Measurements from ENCODE around the gene PC.

PC gene

GRCh38 chr11:66888282-66888681 lies 69.9 kb downstream of the PC start:
- TF ChIP-seq CTCF (IDR thresholded peaks at IDR 0.05): no peak
- Histone ChIP-seq H3K4me2 (ENCODE audit: low read length) (no peak overlapping the region), H3K9me3 (ENCODE audit: control insufficient read depth, low read length) (no peaks in the 10 kb centered on the region), H3K36me3 (ENCODE audit: control insufficient read depth, insufficient read depth, low read length) (no peaks in the 10 kb centered on the region), H3K79me2 (no peaks in the 10 kb centered on the region), H2AFZ (no peak overlapping the region), H3K4me3 (ENCODE audit: low read depth, low read length) (no peak overlapping the region), H3K4me1 (peaks cover 9% of the 10 kb centered on the region), H3K27ac (no peak overlapping the region), H3K9ac (no peak overlapping the region), H3K27me3 (ENCODE audit: control insufficient read depth, insufficient read depth, low read length) (no peaks in the 10 kb centered on the region)

DNA sequence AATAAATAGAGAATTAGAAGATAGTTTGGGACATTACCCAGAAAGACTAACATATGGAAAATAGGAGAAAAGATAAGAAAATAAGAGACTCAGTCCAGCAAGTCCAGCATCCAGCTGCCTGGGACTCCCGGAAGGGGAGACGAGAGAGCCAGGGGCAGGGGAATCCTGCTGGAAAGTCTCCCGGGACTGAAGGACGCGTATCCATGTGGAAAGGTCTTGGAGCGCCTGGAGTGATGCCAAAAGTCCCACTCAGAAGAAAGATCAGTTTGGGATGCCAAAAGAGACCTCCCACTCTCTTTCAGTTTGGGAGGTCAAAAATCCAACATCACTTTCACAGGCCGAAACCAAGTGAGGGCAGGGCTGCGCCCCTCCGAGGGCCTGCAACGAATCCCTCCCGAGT lies 70.7 kb downstream of the PC start:
- peaks cover 10% of the 10 kb centered on the region for H3K4me1 ChIP-seq
- no peak overlapping the region for H2AFZ ChIP-seq
- no peaks in the 10 kb centered on the region for H3K36me3 ChIP-seq (ENCODE audit: control insufficient read depth, insufficient read depth, low read length)
- TF ChIP-seq CTCF (IDR thresholded peaks at IDR 0.05): no peak
- H3K9me3 ChIP-seq (ENCODE audit: control insufficient read depth, low read length): no peaks in the 10 kb centered on the region
- H3K27me3 ChIP-seq (ENCODE audit: control insufficient read depth, insufficient read depth, low read length): no peaks in the 10 kb centered on the region
- no peak overlapping the region for H3K27ac ChIP-seq
- H3K79me2 ChIP-seq: no peaks in the 10 kb centered on the region
- no peak overlapping the region for H3K9ac ChIP-seq
- H3K4me2 ChIP-seq (ENCODE audit: low read length): no peak overlapping the region
- H3K4me3 ChIP-seq (ENCODE audit: low read depth, low read length): no peak overlapping the region

DNA sequence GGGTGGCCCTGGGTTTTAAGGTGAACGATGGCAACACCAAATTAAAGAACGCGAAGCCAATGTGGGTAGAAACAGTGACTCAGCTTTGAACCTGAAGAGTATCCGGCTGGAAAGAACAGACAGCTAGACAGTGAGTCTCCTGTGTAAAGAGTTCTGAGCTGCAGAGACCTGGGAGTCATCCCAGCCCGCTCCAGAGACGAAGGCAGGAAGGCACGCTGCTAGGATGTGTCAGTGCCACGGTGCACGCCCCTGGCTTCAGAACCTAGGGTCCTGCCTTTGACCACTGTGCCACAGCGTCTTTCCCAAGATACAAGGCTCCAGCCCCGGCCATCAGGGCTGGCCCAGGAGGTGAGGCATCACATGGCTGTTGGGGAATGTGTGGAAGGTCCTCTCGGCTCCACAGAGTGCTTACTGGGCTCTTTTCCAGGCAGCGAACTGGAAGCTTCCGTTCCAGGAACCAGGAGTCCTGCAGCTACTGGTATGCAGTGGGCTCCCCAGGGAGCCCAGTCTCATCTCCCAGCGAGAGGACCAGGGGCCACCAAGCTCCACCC lies 71.4 kb downstream of the PC start:
- H3K36me3 ChIP-seq (ENCODE audit: control insufficient read depth, insufficient read depth, low read length): no peaks in the 10 kb centered on the region
- no peak overlapping the region for H3K4me3 ChIP-seq (ENCODE audit: low read depth, low read length)
- no peak overlapping the region for H3K27ac ChIP-seq
- no peak overlapping the region for H2AFZ ChIP-seq
- no peaks in the 10 kb centered on the region for H3K79me2 ChIP-seq
- no peak overlapping the region for H3K9ac ChIP-seq
- H3K4me1 ChIP-seq: peaks cover 15% of the 10 kb centered on the region
- H3K27me3 ChIP-seq (ENCODE audit: control insufficient read depth, insufficient read depth, low read length): no peaks in the 10 kb centered on the region
- H3K9me3 ChIP-seq (ENCODE audit: control insufficient read depth, low read length): no peaks in the 10 kb centered on the region
- no peak overlapping the region for H3K4me2 ChIP-seq (ENCODE audit: low read length)
- no peak for TF ChIP-seq CTCF (IDR thresholded peaks at IDR 0.05)

- Histone ChIP-seq H3K36me3 (ENCODE audit: control insufficient read depth, insufficient read depth, low read length) (no peaks in the 10 kb centered on the region), H3K79me2 (no peaks in the 10 kb centered on the region), H3K4me3 (ENCODE audit: low read depth, low read length) (no peak overlapping the region), H3K4me1 (peaks cover 23% of the 10 kb centered on the region), H3K27ac (no peak overlapping the region), H3K9ac (no peak overlapping the region), H3K4me2 (ENCODE audit: low read length) (no peak overlapping the region), H2AFZ (no peak overlapping the region), H3K9me3 (ENCODE audit: control insufficient read depth, low read length) (no peaks in the 10 kb centered on the region), H3K27me3 (ENCODE audit: control insufficient read depth, insufficient read depth, low read length) (no peaks in the 10 kb centered on the region)
- TF ChIP-seq CTCF (IDR thresholded peaks at IDR 0.05): no peak
Observed at GRCh38 chr11:66885950-66886440, 72.2 kb downstream of the PC start.

GRCh38 chr11:66885469-66885868 lies 72.7 kb downstream of the PC start:
- no peak overlapping the region for H2AFZ ChIP-seq
- H3K9ac ChIP-seq: no peak overlapping the region
- TF ChIP-seq CTCF (IDR thresholded peaks at IDR 0.05): no peak
- peaks cover 28% of the 10 kb centered on the region for H3K4me1 ChIP-seq
- no peaks in the 10 kb centered on the region for H3K36me3 ChIP-seq (ENCODE audit: control insufficient read depth, insufficient read depth, low read length)
- no peak overlapping the region for H3K4me3 ChIP-seq (ENCODE audit: low read depth, low read length)
- no peaks in the 10 kb centered on the region for H3K9me3 ChIP-seq (ENCODE audit: control insufficient read depth, low read length)
- H3K27ac ChIP-seq: no peak overlapping the region
- no peaks in the 10 kb centered on the region for H3K27me3 ChIP-seq (ENCODE audit: control insufficient read depth, insufficient read depth, low read length)
- no peak overlapping the region for H3K4me2 ChIP-seq (ENCODE audit: low read length)
- H3K79me2 ChIP-seq: no peaks in the 10 kb centered on the region

Data from parathyroid adenoma (tissue), 2 donors.